ENCODE measurements around the gene GJB4.

Gene GJB4

DNA sequence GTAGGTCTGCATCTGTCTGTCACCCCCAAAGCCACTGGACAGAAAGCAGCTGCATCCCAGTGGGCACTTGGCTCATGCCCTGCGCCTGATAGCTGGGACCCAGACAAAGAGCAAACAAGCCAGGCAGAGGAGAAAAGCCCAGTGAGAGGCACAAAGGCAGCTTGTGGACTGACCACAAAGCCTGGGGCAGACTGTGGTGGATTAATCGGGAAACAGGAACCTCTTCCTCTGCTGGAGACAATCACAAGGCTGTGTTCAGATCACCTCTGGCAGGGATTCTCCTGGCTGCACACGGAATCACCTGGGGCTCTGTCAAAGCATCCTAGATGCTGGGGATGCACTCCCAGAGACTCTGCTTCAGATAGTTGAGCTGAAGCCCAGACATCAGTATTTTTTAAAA is 19.9 kb upstream of the GJB4 start:
- Mint-ChIP-seq H3K4me3 (no peak overlapping the region), H3K36me3 (no peaks in the 10 kb centered on the region), H3K4me1 (peaks cover 0 to 11% of the 10 kb centered on the region in 2 donors), H3K27me3 (peaks cover 26 to 53% of the 10 kb centered on the region in 2 donors), H3K9me3 (no peaks in the 10 kb centered on the region), H3K27ac (no peak overlapping the region)
- DNase-seq, result no peak
- no peak for ATAC-seq (replicated peaks)

GRCh38 chr1:34740161-34740868 is 19.2 kb upstream of the GJB4 start:
- H3K27me3 Mint-ChIP-seq, result peaks cover 26 to 53% of the 10 kb centered on the region in 2 donors
- ATAC-seq (replicated peaks) (no peak), DNase-seq (no peak)
- H3K36me3 Mint-ChIP-seq, result no peaks in the 10 kb centered on the region
- H3K4me3 Mint-ChIP-seq, result no peak overlapping the region
- no peak overlapping the region for H3K27ac Mint-ChIP-seq
- H3K9me3 Mint-ChIP-seq, result no peaks in the 10 kb centered on the region
- H3K4me1 Mint-ChIP-seq, result peaks cover 0 to 11% of the 10 kb centered on the region in 2 donors

GRCh38 chr1:34742667-34743270 is 16.8 kb upstream of the GJB4 start:
- ATAC-seq (replicated peaks), result peak; percentile 95 to 99
- peaks cover 0 to 11% of the 10 kb centered on the region in 2 donors for H3K4me1 Mint-ChIP-seq
- peak; percentile 69 for DNase-seq
- H3K9me3 Mint-ChIP-seq, result no peaks in the 10 kb centered on the region
- no peak overlapping the region for H3K4me3 Mint-ChIP-seq
- peaks cover 27 to 44% of the 10 kb centered on the region in 2 donors for H3K27me3 Mint-ChIP-seq
- H3K36me3 Mint-ChIP-seq, result no peaks in the 10 kb centered on the region
- no peak overlapping the region for H3K27ac Mint-ChIP-seq

DNA sequence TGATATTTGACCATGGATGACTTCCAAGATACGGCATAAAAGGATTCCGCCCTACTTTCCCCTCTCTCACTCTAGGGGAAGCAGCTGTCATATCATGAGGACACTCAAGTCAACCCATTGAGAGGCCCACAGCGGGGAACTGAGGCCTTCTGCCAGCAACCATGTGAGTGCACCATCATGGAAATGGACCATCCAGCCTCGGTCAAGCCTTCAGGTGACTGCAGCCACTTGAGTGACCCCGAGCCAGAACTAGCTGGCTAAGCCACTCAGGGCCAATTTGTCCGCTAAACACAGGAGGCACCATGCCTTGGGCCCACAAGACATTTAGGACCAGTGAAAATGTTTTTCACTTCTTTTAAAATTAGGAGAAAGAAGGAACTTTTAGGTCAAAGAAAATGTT is 15.8 kb upstream of the GJB4 start:
- H3K4me3 Mint-ChIP-seq, result no peak overlapping the region
- no peaks in the 10 kb centered on the region for H3K9me3 Mint-ChIP-seq
- H3K27ac Mint-ChIP-seq, result no peak overlapping the region
- DNase-seq, result no peak
- no peak for ATAC-seq (replicated peaks)
- H3K27me3 Mint-ChIP-seq, result peaks cover 32 to 49% of the 10 kb centered on the region in 2 donors
- peaks cover 0 to 11% of the 10 kb centered on the region in 2 donors for H3K4me1 Mint-ChIP-seq
- H3K36me3 Mint-ChIP-seq, result no peaks in the 10 kb centered on the region

GRCh38 chr1:34744851-34745250 is 14.7 kb upstream of the GJB4 start:
- Mint-ChIP-seq H3K36me3 (no peaks in the 10 kb centered on the region), H3K4me1 (peaks cover 0 to 11% of the 10 kb centered on the region in 2 donors), H3K9me3 (no peaks in the 10 kb centered on the region), H3K27me3 (peaks cover 38 to 39% of the 10 kb centered on the region in 2 donors), H3K27ac (no peak overlapping the region), H3K4me3 (no peak overlapping the region)
- ATAC-seq (replicated peaks) (no peak), DNase-seq (no peak)

- Mint-ChIP-seq H3K9me3 (no peaks in the 10 kb centered on the region), H3K27me3 (peaks cover 30 to 32% of the 10 kb centered on the region in 2 donors), H3K27ac (no peak overlapping the region), H3K4me3 (no peak overlapping the region), H3K36me3 (no peaks in the 10 kb centered on the region), H3K4me1 (peaks cover 0 to 11% of the 10 kb centered on the region in 2 donors)
- no peak for DNase-seq
- ATAC-seq (replicated peaks), result no peak
These were observed 13.9 kb upstream of the GJB4 start for GRCh38 chr1:34745666-34746065.

DNA sequence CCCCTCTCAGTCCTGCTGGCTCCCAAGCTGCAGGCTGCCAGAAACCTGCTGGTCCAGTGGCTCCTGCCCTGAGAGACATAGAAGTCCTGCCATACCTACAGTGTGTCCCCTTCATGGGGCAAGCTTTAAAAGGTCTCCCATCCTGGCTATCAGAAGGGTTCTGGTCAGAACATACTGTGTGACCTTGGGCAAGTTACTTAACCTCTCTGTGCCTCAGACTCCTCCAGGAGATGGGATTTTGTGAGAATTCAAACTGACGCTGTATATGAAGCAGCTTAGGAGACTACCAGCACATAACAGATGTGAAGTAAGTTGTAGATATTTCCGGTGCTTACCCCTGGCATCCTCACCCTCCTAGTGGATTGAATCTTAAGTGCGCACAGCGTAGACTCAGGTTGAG is 13.4 kb upstream of the GJB4 start:
- DNase-seq, result no peak
- ATAC-seq (replicated peaks), result no peak
- Mint-ChIP-seq H3K9me3 (no peaks in the 10 kb centered on the region), H3K27me3 (peaks cover 30 to 32% of the 10 kb centered on the region in 2 donors), H3K4me3 (no peak overlapping the region), H3K4me1 (peaks cover 0 to 11% of the 10 kb centered on the region in 2 donors), H3K36me3 (no peaks in the 10 kb centered on the region), H3K27ac (no peak overlapping the region)

- no peaks in the 10 kb centered on the region for H3K9me3 Mint-ChIP-seq
- no peak overlapping the region for H3K27ac Mint-ChIP-seq
- peaks cover 30 to 32% of the 10 kb centered on the region in 2 donors for H3K27me3 Mint-ChIP-seq
These were observed 12.5 kb upstream of the GJB4 start for GRCh38 chr1:34746785-34747637.

DNA sequence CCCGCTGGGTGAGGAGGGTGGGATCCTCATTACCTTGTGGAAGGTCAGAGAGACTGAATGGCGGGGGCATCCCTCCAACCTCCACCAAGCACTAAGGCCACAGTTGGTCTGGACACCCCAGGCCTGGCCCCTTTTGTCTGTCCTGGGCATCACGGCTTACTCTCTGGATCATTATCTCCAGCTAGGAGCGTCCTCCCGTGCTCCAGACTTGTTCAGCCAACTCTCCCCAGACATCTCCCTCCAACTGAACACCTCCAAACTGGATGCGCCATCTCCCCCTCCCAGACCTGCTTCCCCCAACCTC is 11.9 kb upstream of the GJB4 start:
- H3K4me1 Mint-ChIP-seq, result peaks cover 0 to 6% of the 10 kb centered on the region in 2 donors
- H3K4me3 Mint-ChIP-seq, result no peak overlapping the region
- DNase-seq, result no peak
- H3K27me3 Mint-ChIP-seq, result peaks cover 25 to 27% of the 10 kb centered on the region in 2 donors
- no peak overlapping the region for H3K27ac Mint-ChIP-seq
- ATAC-seq (replicated peaks), result no peak
- no peaks in the 10 kb centered on the region for H3K9me3 Mint-ChIP-seq
- no peaks in the 10 kb centered on the region for H3K36me3 Mint-ChIP-seq

More at GRCh38 chr1:34746785-34747637, 12.5 kb upstream of the GJB4 start:
- DNase-seq, result no peak
- Mint-ChIP-seq H3K36me3 (no peaks in the 10 kb centered on the region), H3K4me3 (no peak overlapping the region), H3K4me1 (peaks cover 0 to 11% of the 10 kb centered on the region in 2 donors)
- no peak for ATAC-seq (replicated peaks)

DNA sequence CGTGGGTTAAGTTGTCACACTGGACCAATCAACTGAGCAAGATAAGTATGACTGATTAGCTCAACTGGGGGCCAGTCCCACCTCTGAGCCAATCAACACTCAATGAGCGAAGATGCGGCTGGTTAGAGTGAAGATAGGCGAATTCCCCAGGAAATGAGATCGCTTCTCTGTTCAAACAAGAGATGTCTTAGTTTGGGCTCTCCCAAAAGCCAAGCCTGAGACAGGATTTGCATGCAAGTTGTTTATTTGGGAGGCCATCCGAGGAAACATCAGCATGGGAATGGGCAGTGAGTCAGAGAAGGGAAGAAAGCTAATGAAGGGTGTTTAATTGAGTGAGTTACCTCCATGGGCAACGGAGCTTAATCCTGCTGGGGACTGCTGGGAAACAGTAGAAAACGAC is 9.5 kb upstream of the GJB4 start:
- ATAC-seq (replicated peaks) (no peak), DNase-seq (no peak)
- Mint-ChIP-seq H3K27me3 (peaks cover 14 to 25% of the 10 kb centered on the region in 2 donors), H3K27ac (no peak overlapping the region), H3K36me3 (no peaks in the 10 kb centered on the region), H3K4me1 (no peaks in the 10 kb centered on the region), H3K4me3 (no peak overlapping the region), H3K9me3 (peaks cover 3% of the 10 kb centered on the region in 2 donors)

- Mint-ChIP-seq H3K27me3 (peaks cover 14 to 25% of the 10 kb centered on the region in 2 donors), H3K9me3 (peaks cover 3% of the 10 kb centered on the region in 2 donors), H3K4me1 (no peaks in the 10 kb centered on the region), H3K27ac (no peak overlapping the region), H3K36me3 (no peaks in the 10 kb centered on the region), H3K4me3 (no peak overlapping the region)
- DNase-seq, result no peak
- no peak for ATAC-seq (replicated peaks)
These were observed 8.9 kb upstream of the GJB4 start for GRCh38 chr1:34750610-34751009.

DNA sequence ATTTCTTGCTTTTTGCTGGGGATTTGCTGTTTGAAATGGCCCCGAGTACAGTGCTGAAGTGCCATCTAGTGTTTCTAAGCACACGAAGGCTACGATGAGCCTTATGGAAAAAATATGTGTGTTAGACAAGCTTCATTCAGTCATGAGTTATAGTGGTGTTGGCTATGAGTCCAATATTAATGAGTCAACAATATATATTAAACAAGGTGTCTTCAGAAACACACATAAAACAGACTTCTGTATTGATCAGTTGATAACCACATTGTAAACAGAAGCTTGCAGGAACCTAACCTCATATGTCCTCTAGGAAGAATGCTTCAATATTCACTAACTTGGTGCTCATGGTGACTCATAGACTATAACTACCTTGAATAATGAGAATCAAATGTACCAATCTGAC is 6.4 kb upstream of the GJB4 start:
- H3K9me3 Mint-ChIP-seq, result peaks cover 3% of the 10 kb centered on the region in 2 donors
- no peak for DNase-seq
- no peaks in the 10 kb centered on the region for H3K36me3 Mint-ChIP-seq
- no peak overlapping the region for H3K27ac Mint-ChIP-seq
- H3K4me3 Mint-ChIP-seq, result no peak overlapping the region
- H3K4me1 Mint-ChIP-seq, result no peaks in the 10 kb centered on the region
- no peak for ATAC-seq (replicated peaks)
- H3K27me3 Mint-ChIP-seq, result peaks cover 2 to 13% of the 10 kb centered on the region in 2 donors

DNA sequence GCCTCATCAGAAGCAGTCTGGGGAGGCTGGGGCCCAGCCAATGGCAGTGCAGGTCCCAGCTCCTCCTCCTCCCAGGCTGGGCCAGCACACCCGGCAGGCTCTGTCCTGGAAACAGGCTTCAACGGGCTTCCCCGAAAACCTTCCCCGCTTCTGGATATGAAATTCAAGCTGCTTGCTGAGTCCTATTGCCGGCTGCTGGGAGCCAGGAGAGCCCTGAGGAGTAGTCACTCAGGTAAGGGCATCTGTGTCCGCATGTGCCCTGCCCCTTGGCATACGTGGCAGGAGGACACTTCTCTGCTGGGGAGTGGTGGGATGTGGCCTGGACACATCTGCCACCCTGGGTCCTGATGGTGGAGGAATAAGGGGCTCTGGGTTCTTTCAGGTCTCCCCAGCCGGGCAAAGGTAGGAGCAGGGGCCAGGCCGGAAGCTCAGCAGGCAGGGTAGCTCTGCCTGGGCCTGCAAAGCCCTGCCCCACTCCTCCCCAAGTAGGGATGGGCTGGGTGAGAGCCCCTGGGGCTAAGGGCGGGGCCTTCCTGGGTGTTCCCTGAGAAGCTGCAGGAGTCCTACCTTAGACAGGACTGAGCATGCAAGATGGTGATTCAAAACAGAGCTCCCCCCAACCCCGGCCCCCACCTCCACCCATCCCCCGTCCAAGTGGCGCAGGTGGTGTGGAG is 4.4 kb upstream of the GJB4 start, which contains the start of gene GJB5:
Gene GJB5 (plus strand): TSS at position 84 of the 674 bp plus-strand sequence. CDS start 2,284 bp downstream, outside the sequence.
- H3K9me3 Mint-ChIP-seq, result peaks cover 3% of the 10 kb centered on the region in 2 donors
- ATAC-seq (replicated peaks), result no peak
- DNase-seq, result no peak
- H3K4me1 Mint-ChIP-seq, result no peaks in the 10 kb centered on the region
- H3K4me3 Mint-ChIP-seq, result no peak within 1 kb of the TSS
- H3K36me3 Mint-ChIP-seq, result no peaks in the 10 kb centered on the region
- peaks cover 5 to 10% of the 10 kb centered on the region in 2 donors for H3K27me3 Mint-ChIP-seq
- no peak within 1 kb of the TSS for H3K27ac Mint-ChIP-seq

DNA sequence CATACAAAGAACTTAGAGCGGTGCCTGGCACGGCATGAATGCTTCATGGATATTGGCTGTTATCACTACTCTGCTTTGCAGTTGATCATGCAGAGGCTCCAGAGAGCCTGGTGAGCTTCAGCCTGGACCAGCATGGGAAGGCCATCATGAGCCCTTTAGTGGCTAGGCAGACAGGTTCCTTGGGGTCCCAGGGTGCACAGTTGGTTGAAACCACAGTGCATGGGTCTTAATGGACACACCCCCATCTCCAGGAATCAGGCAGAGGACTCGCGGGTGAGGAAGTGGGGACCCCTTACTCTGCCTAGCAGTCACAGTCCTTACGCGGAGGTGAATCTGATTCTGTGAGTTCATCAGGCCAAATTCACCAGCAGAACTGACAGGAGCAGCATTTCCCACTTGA is 3.6 kb upstream of the GJB4 start:
- no peak for DNase-seq
- peaks cover 5 to 10% of the 10 kb centered on the region in 2 donors for H3K27me3 Mint-ChIP-seq
- no peak for ATAC-seq (replicated peaks)
- H3K36me3 Mint-ChIP-seq, result no peaks in the 10 kb centered on the region
- no peak overlapping the region for H3K4me3 Mint-ChIP-seq
- no peak overlapping the region for H3K27ac Mint-ChIP-seq
- H3K9me3 Mint-ChIP-seq, result peaks cover 3% of the 10 kb centered on the region in 2 donors
- no peaks in the 10 kb centered on the region for H3K4me1 Mint-ChIP-seq

All from stimulated activated naive B cell treated with anti-CD40 and anti-IgM and Interleukin-4, amounts not matched to agents 10 μg/mL and 1 μg/mL and 100 μg/mL, for 72 hours (primary cell).